GM19025 (cell line): ENCODE data around the gene CYP3A7.
"Not testable (repeated sequence)": the region's sequence is repeated elsewhere in the genome, so short reads cannot be mapped to it uniquely, and the experiment has no call there.

Source experiments
- ATAC-seq: cut with Tn5 transposase; IDR thresholded peaks from one replicate; pipeline ENCODE4 v1.9.1; 2021; ENCODE audit warnings: mild to moderate bottlenecking, low read depth, moderate library complexity; ENCODE audit not compliant: unreplicated experiment

CYP3A7 gene

GRCh38 chr7:99734987-99735386 lies at the start of gene CYP3A7:
CYP3A7 (minus strand) TSS chr7:99735196; CDS start chr7:99735093, 103 bp downstream.
- no peak for ATAC-seq

GRCh38 chr7:99784007-99784406 lies 49.0 kb upstream of the CYP3A7 start, which contains the start of gene CYP3A4:
CYP3A4 (minus strand) TSS chr7:99784184; CDS start chr7:99784081, 103 bp downstream.
- no peak for ATAC-seq

GRCh38 chr7:99782012-99782953 lies 47.3 kb upstream of the CYP3A7 start:
- no peak for ATAC-seq

GRCh38 chr7:99780588-99780987 lies 45.6 kb upstream of the CYP3A7 start:
- no peak for ATAC-seq

- no peak for ATAC-seq
These were observed 45.0 kb upstream of the CYP3A7 start for GRCh38 chr7:99779949-99780348.

- ATAC-seq = no peak
These were observed 43.9 kb upstream of the CYP3A7 start for GRCh38 chr7:99778880-99779279.

GRCh38 chr7:99773395-99773794 lies 38.4 kb upstream of the CYP3A7 start:
- ATAC-seq = not testable (repeated sequence)

GRCh38 chr7:99772565-99772964 lies 37.6 kb upstream of the CYP3A7 start:
- no peak for ATAC-seq

GRCh38 chr7:99769494-99769893 lies 34.5 kb upstream of the CYP3A7 start:
- ATAC-seq = not testable (repeated sequence)

GRCh38 chr7:99768471-99768870 lies 33.5 kb upstream of the CYP3A7 start:
- no peak for ATAC-seq

GRCh38 chr7:99767662-99768061 lies 32.7 kb upstream of the CYP3A7 start:
- peak; percentile 71 for ATAC-seq

- no peak for ATAC-seq
These were observed 31.6 kb upstream of the CYP3A7 start for GRCh38 chr7:99766484-99767099.

- no peak for ATAC-seq
These were observed 29.5 kb upstream of the CYP3A7 start for GRCh38 chr7:99764478-99764877.

GRCh38 chr7:99762680-99763327 lies 27.8 kb upstream of the CYP3A7 start:
- no peak for ATAC-seq

- ATAC-seq = no peak
These were observed 20.1 kb upstream of the CYP3A7 start for GRCh38 chr7:99755085-99755484.

- no peak for ATAC-seq
These were observed 17.4 kb upstream of the CYP3A7 start for GRCh38 chr7:99752356-99752755.

- ATAC-seq = not testable (repeated sequence)
These were observed 16.5 kb upstream of the CYP3A7 start for GRCh38 chr7:99751322-99752052.

GRCh38 chr7:99748846-99749579 lies 14.0 kb upstream of the CYP3A7 start:
- no peak for ATAC-seq

GRCh38 chr7:99746915-99747314 lies 11.9 kb upstream of the CYP3A7 start:
- ATAC-seq = not testable (repeated sequence)

GRCh38 chr7:99745395-99745794 lies 10.4 kb upstream of the CYP3A7 start:
- not testable (repeated sequence) for ATAC-seq
